Psoas muscle (tissue), 8 donors: ENCODE results near the gene PSD4. TPM values are rescaled to one million over a fixed set of nuclear protein-coding genes. Genes with fewer than 3 reads are reported as not detected.

Source experiments
- ATAC-seq, 4 donors: fragments of 200-7000 bp; cut with Tn5 transposase; one replicate each; pipeline ENCODE4 v1.9.1; 2020; ENCODE audit warnings: moderate library complexity in 3 of 4, mild to moderate bottlenecking in 2 of 4
- DNase-seq, 2 donors: peaks; one replicate each; pipeline ENCODE4 v3.0.0-alpha.2; 2020
- H3K27ac ChIP-seq: fragments of 200-600 bp; one replicate; pipeline ENCODE4 v1.8.0; 2022
- H3K27me3 ChIP-seq, 3 donors: fragments of 200-600 bp in 1 of 3; one replicate each; pipeline versions ENCODE4 v1.6.1 to v1.8.0; 2013 to 2022; ENCODE audit warnings: low read length in 2 of 3, mild to moderate bottlenecking in 2 of 3, moderate library complexity in 1 of 3; ENCODE audit not compliant: insufficient read depth in 3 of 3
- H3K36me3 ChIP-seq, 2 donors: fragments of 200-600 bp in 1 of 2; one replicate each; pipeline versions ENCODE4 v1.6.1 to v1.8.0; 2013 to 2022; ENCODE audit warnings: low read depth in 1 of 2, mild to moderate bottlenecking in 1 of 2, moderate library complexity in 1 of 2; ENCODE audit not compliant: insufficient read depth in 1 of 2
- H3K4me1 ChIP-seq: fragments of 200-600 bp; one replicate; pipeline ENCODE4 v1.8.0; 2022
- H3K4me3 ChIP-seq: fragments of 200-600 bp; one replicate; pipeline ENCODE4 v1.8.0; 2022; ENCODE audit warnings: mild to moderate bottlenecking
- H3K9me3 ChIP-seq: fragments of 200-600 bp; one replicate; pipeline ENCODE4 v1.8.0; 2022
- WGBS, 3 donors: extraction: QIAGEN DNeasy Blood & Tissue Kit; methylation state at CpG; one replicate each; pipeline versions ENCODE4 v1.1.6 to v1.1.7; 2013; 5-methylcytosine and 5-hydroxymethylcytosine counted together
- intact Hi-C, 2 donors: fragments of 100-400 bp; cut with DNase I; formaldehyde crosslinking; loops; one replicate each; pipeline versions ENCODE4 v1.11.0 to v1.14.2; 2022
- polyA plus RNA-seq, 3 donors: library from polyadenylated mRNA; stranded (reverse); fragments of 200-250 nt; gene quantifications; one replicate each; pipeline ENCODE4 v1.2.3, GENCODE V29; 2013
- total RNA-seq, 4 donors: library from RNA; stranded (reverse); fragmentation: NEBNext Ultra II Directional in 2 of 4; extraction: Animal tissue kit (Norgen Biotek cat#: 25700) in 2 of 4; gene quantifications; one replicate each; pipeline versions ENCODE4 v1.2.1 to v1.2.4, GENCODE V29; 2021 to 2023
- TF ChIP-seq, protein P1 (sequence below): fragments of 200-600 bp; IDR thresholded peaks from one replicate; pipeline ENCODE4 v1.8.0; 2022; ENCODE audit warnings: antibody characterized with exemption
- donor health status: healthy with polysubstance abuse.
- donor health status: DM: no; HTN: no; CAD: no; lungs with moderate emphysema.
- donor health status: Bipolar disorder and iron deficiency.
- donor health status: healthy.
- donor health status: DM: yes; HTN: yes; CAD: no.
- donor health status: DM: no; HTN: no; CAD: no.
- donor health status: DM: no; HTN: no; CAD: no.
- donor health status: DM: yes; HTN: yes; CAD: no.

Gene PSD4
- total and polyA plus RNA-seq, 7 donors = 0.35 to 1.7 (median 0.87) TPM

DNA sequence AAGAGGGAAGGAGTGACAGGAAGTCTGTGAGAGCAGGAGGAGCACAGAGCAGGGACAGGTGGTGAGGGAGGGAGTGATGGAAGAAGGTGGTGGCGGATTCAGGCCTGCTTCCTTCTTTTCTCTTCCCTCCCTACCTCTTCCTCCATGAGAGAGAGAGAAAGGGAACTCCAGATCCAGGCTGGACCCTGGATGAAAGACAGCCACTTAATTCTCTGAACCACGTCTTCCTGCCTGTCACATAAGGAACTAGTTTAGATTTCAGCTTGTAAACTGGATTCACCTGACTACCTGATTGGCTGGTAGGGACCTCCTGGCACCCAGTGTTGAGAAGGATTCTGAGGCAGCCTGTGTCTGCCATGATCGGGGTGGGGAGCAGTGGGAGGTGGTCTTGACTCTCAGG is 56.0 kb downstream of the PSD4 start:
- DNase-seq (no peak), ATAC-seq (no peak)
- Histone ChIP-seq H3K9me3 (no peaks in the 10 kb centered on the region), H3K4me3 (no peak overlapping the region), H3K27ac (no peak overlapping the region), H3K36me3 (no peaks in the 10 kb centered on the region), H3K27me3 (no peaks in the 10 kb centered on the region), H3K4me1 (no peaks in the 10 kb centered on the region)
- intact Hi-C loops = no loop called here
- TF ChIP-seq, protein P1, sequence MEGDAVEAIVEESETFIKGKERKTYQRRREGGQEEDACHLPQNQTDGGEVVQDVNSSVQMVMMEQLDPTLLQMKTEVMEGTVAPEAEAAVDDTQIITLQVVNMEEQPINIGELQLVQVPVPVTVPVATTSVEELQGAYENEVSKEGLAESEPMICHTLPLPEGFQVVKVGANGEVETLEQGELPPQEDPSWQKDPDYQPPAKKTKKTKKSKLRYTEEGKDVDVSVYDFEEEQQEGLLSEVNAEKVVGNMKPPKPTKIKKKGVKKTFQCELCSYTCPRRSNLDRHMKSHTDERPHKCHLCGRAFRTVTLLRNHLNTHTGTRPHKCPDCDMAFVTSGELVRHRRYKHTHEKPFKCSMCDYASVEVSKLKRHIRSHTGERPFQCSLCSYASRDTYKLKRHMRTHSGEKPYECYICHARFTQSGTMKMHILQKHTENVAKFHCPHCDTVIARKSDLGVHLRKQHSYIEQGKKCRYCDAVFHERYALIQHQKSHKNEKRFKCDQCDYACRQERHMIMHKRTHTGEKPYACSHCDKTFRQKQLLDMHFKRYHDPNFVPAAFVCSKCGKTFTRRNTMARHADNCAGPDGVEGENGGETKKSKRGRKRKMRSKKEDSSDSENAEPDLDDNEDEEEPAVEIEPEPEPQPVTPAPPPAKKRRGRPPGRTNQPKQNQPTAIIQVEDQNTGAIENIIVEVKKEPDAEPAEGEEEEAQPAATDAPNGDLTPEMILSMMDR = no peak
- WGBS, 3 donors = 86 to 93% (median 91%) methylated on average over 3 of the region's 3 CpGs

DNA sequence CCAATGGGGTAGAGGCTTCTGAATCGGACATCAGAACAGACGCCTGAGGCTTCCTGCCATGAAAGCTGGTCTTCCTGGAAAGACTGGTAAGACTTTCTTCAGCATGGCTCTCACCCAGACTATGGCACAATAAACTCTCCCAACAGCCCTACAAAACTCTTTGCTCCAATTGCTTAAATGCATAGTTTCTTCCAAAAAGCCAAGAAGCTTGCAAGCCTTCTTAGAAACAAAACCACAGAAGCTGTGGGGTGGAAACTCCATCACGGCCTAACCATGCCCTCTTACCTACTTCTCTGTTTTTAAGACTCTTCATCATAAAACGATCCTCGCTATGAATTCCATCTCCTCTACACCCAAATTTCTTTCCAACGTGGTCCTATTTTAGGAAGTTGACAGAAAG is 56.8 kb downstream of the PSD4 start:
- H3K27me3 ChIP-seq = no peaks in the 10 kb centered on the region
- no peaks in the 10 kb centered on the region for H3K4me1 ChIP-seq
- H3K36me3 ChIP-seq = no peaks in the 10 kb centered on the region
- ATAC-seq (no peak), DNase-seq (no peak)
- no peak overlapping the region for H3K27ac ChIP-seq
- WGBS, 3 donors = 71 to 89% (median 86%) methylated on average over 6 of the region's 6 CpGs
- no peaks in the 10 kb centered on the region for H3K9me3 ChIP-seq
- intact Hi-C loops = no loop called here
- no peak overlapping the region for H3K4me3 ChIP-seq
- TF ChIP-seq, protein P1 = no peak

DNA sequence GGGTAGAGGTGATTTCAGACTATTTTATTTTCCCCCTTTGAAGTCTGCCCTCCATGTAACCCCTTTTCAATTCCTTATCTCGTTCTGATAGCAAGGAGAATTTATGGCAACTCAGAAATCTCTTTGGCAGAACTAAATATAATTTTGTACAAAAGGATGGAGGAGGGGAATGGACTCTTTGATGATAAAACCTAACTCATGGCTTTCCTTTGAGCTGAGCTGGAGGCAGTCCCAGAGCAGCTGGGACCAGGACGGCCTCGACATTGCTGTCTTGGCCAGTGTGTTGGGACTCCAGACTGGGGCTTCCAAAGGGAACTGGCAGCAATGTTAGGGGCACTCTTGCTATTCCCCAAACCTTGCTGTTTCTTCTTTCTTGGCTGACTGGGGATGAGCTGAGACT is 57.3 kb downstream of the PSD4 start:
- Histone ChIP-seq H3K27me3 (no peaks in the 10 kb centered on the region), H3K27ac (no peak overlapping the region), H3K4me1 (no peaks in the 10 kb centered on the region), H3K9me3 (no peaks in the 10 kb centered on the region), H3K36me3 (no peaks in the 10 kb centered on the region), H3K4me3 (no peak overlapping the region)
- WGBS, 3 donors = 43 to 63% (median 46%) methylated on average over 3 of the region's 3 CpGs
- DNase-seq = no peak
- ATAC-seq = no peak
- TF ChIP-seq, protein P1 = no peak
- intact Hi-C loops = no loop called here

DNA sequence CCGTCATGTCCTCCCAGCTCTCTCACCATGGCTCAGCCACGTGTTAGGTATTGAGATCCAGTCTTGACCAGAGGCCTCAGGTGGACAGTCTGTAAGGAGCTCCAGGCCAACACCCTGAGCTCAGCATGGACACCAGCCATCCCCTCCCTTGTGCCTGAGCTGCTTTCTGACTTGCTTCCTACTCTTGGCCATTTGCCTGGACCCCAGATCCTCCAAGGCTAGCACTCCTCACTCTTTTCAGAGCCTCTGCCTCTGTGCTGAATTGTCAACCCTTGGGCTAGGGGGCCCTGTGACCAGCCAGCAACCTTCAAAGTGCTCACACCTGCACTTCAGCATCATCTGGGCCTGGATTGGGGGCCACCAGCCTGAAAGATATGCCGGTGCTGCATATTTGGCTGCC is 58.4 kb downstream of the PSD4 start:
- intact Hi-C loops = no loop called here
- ATAC-seq = no peak
- Histone ChIP-seq H3K27me3 (no peaks in the 10 kb centered on the region), H3K36me3 (no peaks in the 10 kb centered on the region), H3K4me3 (no peak overlapping the region), H3K27ac (no peak overlapping the region), H3K9me3 (no peaks in the 10 kb centered on the region), H3K4me1 (no peaks in the 10 kb centered on the region)
- TF ChIP-seq, protein P1 = no peak
- WGBS, 3 donors = 66 to 74% (median 71%) methylated on average over 3 of the region's 3 CpGs
- DNase-seq = no peak

DNA sequence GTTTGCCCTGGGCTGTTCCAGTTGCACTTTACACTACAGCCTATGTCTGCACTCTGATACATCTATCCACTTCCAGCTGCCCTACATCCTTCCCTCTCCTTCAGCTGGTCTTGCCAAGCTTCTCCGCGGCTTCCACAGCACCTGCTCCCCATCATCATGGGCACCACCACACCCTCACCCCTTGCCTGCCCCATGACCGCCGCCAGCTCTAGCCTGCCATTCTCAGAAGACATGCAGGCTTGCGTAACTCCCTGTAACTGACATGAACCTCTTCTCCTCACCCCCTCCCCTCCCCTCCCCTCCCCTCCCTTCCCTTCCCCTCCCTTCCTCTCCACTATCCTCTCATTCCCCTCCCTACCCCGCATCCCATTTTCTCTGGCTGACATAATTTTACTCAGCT is 59.0 kb downstream of the PSD4 start:
- no peak for DNase-seq
- Histone ChIP-seq H3K27ac (no peak overlapping the region), H3K9me3 (no peaks in the 10 kb centered on the region), H3K4me3 (no peak overlapping the region), H3K4me1 (no peaks in the 10 kb centered on the region), H3K36me3 (no peaks in the 10 kb centered on the region), H3K27me3 (no peaks in the 10 kb centered on the region)
- intact Hi-C loops = no loop called here
- ATAC-seq = peak; percentile 22 to 66 (median 40)
- TF ChIP-seq, protein P1 = no peak
- WGBS, 3 donors = 31 to 47% (median 34%) methylated on average over 6 of the region's 6 CpGs
